ENCODE results near the gene PRR16. TPM values are rescaled to one million over a fixed set of nuclear protein-coding genes. Genes with fewer than 3 reads are reported as not detected.

Gene PRR16
- total RNA-seq, 2 donors from 2014 or later, result 3.5 to 13.4 TPM

- Histone ChIP-seq H3K4me3 (no peak overlapping the region), H3K4me1 (replicated peaks) (no peaks in the 10 kb centered on the region), H3K9me3 (no peaks in the 10 kb centered on the region), H3K27ac (no peak overlapping the region), H3K36me3 (no peaks in the 10 kb centered on the region), H3K27me3 (replicated peaks; ENCODE audit: insufficient read depth) (no peaks in the 10 kb centered on the region)
- intact Hi-C loops (cut with DNase I), result no loop called here
- TF ChIP-seq POLR2AphosphoS5 (IDR thresholded peaks at IDR 0.05) (no peak), CTCF (IDR thresholded peaks at IDR 0.05) (no peak), POLR2A (IDR thresholded peaks at IDR 0.05) (no peak)
- DNase-seq (ENCODE audit: low spot score), result no peak
- 77% methylated on average over 1 of the region's 1 CpG for WGBS
These were observed 39.2 kb downstream of the PRR16 start for GRCh38 chr5:120503341-120503740.

- Histone ChIP-seq H3K9me3 (no peaks in the 10 kb centered on the region), H3K4me3 (no peak overlapping the region), H3K27ac (no peak overlapping the region), H3K27me3 (replicated peaks; ENCODE audit: insufficient read depth) (no peaks in the 10 kb centered on the region), H3K36me3 (no peaks in the 10 kb centered on the region), H3K4me1 (replicated peaks) (no peaks in the 10 kb centered on the region)
- intact Hi-C loops (cut with DNase I), result no loop called here
- WGBS, result 84% methylated on average over 2 of the region's 2 CpGs
- DNase-seq (ENCODE audit: low spot score), result no peak
- TF ChIP-seq POLR2AphosphoS5 (IDR thresholded peaks at IDR 0.05), result no peak
These were observed 40.0 kb downstream of the PRR16 start for GRCh38 chr5:120504057-120504456.

DNA sequence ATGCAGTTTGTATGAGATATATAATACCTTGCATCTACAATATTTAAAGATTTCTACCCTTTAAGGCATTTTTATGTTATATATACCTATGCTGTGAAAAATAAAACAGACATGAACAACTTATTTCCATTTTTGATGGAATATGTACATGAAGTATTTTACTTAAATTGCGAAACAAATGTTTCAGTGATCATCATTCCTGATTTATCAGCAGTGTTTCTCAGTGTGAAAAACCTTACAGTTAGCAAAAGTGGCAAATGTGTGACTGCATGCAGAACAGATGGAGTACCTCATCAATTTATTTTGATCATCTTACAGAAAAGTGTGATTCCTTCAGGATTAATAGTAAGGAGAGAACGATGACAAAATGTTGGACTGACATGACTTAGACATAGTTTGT is 43.1 kb downstream of the PRR16 start:
- no peaks in the 10 kb centered on the region for H3K36me3 ChIP-seq

GRCh38 chr5:120507800-120508463 is 43.8 kb downstream of the PRR16 start:
- TF ChIP-seq CTCF (IDR thresholded peaks at IDR 0.05) (no peak), POLR2A (IDR thresholded peaks at IDR 0.05) (no peak), POLR2AphosphoS5 (IDR thresholded peaks at IDR 0.05) (no peak)
- Histone ChIP-seq H3K36me3 (no peaks in the 10 kb centered on the region), H3K4me1 (replicated peaks) (no peaks in the 10 kb centered on the region), H3K27me3 (replicated peaks; ENCODE audit: insufficient read depth) (no peaks in the 10 kb centered on the region), H3K9me3 (no peaks in the 10 kb centered on the region), H3K4me3 (no peak overlapping the region), H3K27ac (no peak overlapping the region)
- WGBS, result 84% methylated on average over 2 of the region's 2 CpGs
- no peak for DNase-seq (ENCODE audit: low spot score)
- intact Hi-C loops (cut with DNase I), result no loop called here

More for the DNA sequence above, 43.1 kb downstream of the PRR16 start:
- no peak overlapping the region for H3K27ac ChIP-seq
- H3K9me3 ChIP-seq, result no peaks in the 10 kb centered on the region
- no peaks in the 10 kb centered on the region for H3K4me1 ChIP-seq (replicated peaks)
- DNase-seq (ENCODE audit: low spot score), result no peak
- WGBS, result 95% methylated on average over 2 of the region's 2 CpGs
- H3K27me3 ChIP-seq (replicated peaks; ENCODE audit: insufficient read depth), result no peaks in the 10 kb centered on the region
- no peak overlapping the region for H3K4me3 ChIP-seq
- TF ChIP-seq POLR2AphosphoS5 (IDR thresholded peaks at IDR 0.05) (no peak), CTCF (IDR thresholded peaks at IDR 0.05) (no peak), POLR2A (IDR thresholded peaks at IDR 0.05) (no peak)
- intact Hi-C loops (cut with DNase I), result no loop called here

DNA sequence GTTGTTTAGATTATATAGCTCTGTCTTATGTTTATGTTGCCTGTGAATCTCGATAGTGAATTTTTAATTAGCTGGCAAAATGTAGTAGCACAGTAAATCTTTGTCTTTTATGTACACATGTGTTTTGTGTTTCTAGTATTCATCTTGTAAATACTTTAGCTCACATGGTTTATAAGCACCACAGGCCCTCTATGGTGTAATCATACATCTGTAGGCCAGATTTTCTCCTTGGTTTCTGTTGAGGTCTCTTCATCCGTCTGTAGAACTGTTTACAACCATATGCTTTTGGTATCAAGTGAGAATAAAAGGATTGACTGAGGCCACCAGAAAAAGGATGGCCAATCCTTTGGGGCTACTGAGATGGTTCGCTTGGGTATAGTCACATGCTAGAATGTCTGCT is 45.0 kb downstream of the PRR16 start:
- no peaks in the 10 kb centered on the region for H3K36me3 ChIP-seq
- H3K9me3 ChIP-seq, result no peaks in the 10 kb centered on the region
- H3K27ac ChIP-seq, result no peak overlapping the region
- TF ChIP-seq CTCF (IDR thresholded peaks at IDR 0.05), result no peak
- no peak for TF ChIP-seq POLR2A (IDR thresholded peaks at IDR 0.05)
- TF ChIP-seq POLR2AphosphoS5 (IDR thresholded peaks at IDR 0.05), result no peak
- WGBS, result 72% methylated on average over 3 of the region's 3 CpGs
- H3K4me3 ChIP-seq, result no peak overlapping the region
- no peaks in the 10 kb centered on the region for H3K27me3 ChIP-seq (replicated peaks; ENCODE audit: insufficient read depth)
- intact Hi-C loops (cut with DNase I), result no loop called here
- DNase-seq (ENCODE audit: low spot score), result no peak
- no peaks in the 10 kb centered on the region for H3K4me1 ChIP-seq (replicated peaks)
